ENCODE measurements around the gene AP5Z1.
"Not testable (repeated sequence)": the region's sequence is repeated elsewhere in the genome, so short reads cannot be mapped to it uniquely, and the experiment has no call there.

Gene AP5Z1

DNA sequence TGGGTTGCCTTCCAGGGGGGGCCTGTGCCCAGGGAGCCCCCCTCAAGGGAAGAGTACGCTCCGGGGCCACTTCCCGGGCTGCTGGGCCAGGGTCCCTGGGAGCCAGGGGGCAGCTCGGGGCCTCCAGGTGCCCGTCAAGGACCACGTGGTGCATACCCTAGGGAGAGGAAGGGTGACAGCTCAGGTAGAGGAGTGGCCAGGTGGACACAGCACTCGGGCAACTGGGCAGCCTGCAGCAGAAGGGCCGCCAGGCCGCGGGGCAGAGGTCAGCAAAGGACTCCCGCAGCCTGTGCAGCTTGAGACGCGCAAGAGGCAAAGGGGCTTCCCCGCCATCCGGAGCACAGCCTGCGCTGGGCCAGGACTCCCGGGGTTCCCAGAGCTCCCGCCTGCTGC, 26.4 kb downstream of the AP5Z1 start:
- DNase-seq, result no peak
- H3K4me3 ChIP-seq (ENCODE audit: insufficient read depth, low read depth, low read length, poor library complexity, severe bottlenecking), result no peak overlapping the region
- no peaks in the 10 kb centered on the region for H3K27me3 ChIP-seq (replicated peaks; ENCODE audit: control insufficient read depth, insufficient read depth, low read length, poor library complexity, severe bottlenecking)
- H3K9me3 ChIP-seq (ENCODE audit: control insufficient read depth, low read length), result no peaks in the 10 kb centered on the region
- no peaks in the 10 kb centered on the region for H3K36me3 ChIP-seq (ENCODE audit: control insufficient read depth, insufficient read depth, low read length)
- H3K4me1 ChIP-seq (ENCODE audit: control insufficient read depth, insufficient read depth, low read length, poor library complexity, severe bottlenecking), result peaks cover 3% of the 10 kb centered on the region
- no peak overlapping the region for H3K27ac ChIP-seq (ENCODE audit: insufficient read depth, low read length, poor library complexity, severe bottlenecking)

DNA sequence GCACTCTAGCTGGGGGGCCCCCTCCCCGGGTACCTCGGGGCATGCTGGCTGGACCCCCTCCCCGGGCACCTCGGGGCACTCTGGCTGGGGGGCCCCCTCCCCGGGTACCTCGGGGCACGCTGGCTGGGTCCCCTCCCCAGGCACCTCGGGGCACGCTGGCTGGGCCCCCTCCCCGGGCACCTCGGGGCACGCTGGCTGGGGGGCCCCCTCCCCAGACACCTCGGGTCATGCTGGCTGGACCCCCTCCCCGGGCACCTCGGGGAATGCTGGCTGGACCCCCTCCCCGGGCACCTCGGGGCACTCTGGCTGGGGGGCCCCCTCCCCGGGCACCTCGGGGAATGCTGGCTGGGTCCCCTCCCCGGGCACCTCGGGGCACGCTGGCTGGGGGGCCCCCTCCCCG, 27.2 kb downstream of the AP5Z1 start:
- not testable (repeated sequence) for H3K9me3 ChIP-seq (ENCODE audit: control insufficient read depth, low read length); DNase-seq; H3K36me3 ChIP-seq (ENCODE audit: control insufficient read depth, insufficient read depth, low read length); H3K4me1 ChIP-seq (ENCODE audit: control insufficient read depth, insufficient read depth, low read length, poor library complexity, severe bottlenecking); H3K27me3 ChIP-seq (replicated peaks; ENCODE audit: control insufficient read depth, insufficient read depth, low read length, poor library complexity, severe bottlenecking); H3K27ac ChIP-seq (ENCODE audit: insufficient read depth, low read length, poor library complexity, severe bottlenecking); H3K4me3 ChIP-seq (ENCODE audit: insufficient read depth, low read depth, low read length, poor library complexity, severe bottlenecking)

DNA sequence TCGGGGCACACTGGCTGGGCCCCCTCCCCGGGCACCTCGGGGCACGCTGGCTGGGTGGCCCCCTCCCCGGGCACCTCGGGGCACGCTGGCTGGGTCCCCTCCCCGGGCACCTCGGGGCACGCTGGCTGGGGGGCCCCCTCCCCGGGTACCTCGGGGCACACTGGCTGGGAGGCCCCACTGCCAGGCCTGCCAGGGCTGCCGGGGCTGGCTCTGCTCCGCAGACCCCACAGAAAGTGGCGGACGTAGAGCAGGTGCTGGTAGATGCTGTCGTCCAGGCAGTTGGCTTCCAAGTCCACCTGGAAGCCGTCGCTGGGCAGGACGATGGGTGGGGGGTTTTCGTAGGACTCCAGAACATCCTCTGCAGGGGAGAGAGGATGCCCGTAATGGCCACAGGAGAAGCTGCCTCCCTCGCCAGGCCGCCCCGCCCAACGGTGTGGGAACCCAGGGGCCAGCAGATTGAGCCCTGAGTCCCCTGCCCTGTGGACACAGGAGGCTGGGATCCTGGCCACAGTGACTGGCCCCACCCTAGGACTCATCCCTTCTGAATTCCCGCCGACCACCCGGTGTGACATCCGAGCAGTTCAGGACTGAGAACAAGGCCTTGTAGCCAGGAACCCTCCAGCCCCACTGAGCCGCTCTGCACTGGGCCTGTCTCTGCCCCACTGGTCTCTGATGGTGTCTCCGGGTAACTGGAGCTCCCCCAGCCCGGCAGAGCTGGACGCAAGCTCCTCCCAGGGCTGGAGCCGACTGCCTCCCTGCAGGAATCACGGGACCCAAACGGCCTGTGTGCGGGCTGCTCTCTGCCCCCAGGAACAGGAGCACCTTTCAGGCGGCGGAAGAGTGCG, 28.2 kb downstream of the AP5Z1 start:
- Histone ChIP-seq H3K4me1 (ENCODE audit: control insufficient read depth, insufficient read depth, low read length, poor library complexity, severe bottlenecking) (peaks cover under 1% of the 10 kb centered on the region), H3K27ac (ENCODE audit: insufficient read depth, low read length, poor library complexity, severe bottlenecking) (no peak overlapping the region)

DNA sequence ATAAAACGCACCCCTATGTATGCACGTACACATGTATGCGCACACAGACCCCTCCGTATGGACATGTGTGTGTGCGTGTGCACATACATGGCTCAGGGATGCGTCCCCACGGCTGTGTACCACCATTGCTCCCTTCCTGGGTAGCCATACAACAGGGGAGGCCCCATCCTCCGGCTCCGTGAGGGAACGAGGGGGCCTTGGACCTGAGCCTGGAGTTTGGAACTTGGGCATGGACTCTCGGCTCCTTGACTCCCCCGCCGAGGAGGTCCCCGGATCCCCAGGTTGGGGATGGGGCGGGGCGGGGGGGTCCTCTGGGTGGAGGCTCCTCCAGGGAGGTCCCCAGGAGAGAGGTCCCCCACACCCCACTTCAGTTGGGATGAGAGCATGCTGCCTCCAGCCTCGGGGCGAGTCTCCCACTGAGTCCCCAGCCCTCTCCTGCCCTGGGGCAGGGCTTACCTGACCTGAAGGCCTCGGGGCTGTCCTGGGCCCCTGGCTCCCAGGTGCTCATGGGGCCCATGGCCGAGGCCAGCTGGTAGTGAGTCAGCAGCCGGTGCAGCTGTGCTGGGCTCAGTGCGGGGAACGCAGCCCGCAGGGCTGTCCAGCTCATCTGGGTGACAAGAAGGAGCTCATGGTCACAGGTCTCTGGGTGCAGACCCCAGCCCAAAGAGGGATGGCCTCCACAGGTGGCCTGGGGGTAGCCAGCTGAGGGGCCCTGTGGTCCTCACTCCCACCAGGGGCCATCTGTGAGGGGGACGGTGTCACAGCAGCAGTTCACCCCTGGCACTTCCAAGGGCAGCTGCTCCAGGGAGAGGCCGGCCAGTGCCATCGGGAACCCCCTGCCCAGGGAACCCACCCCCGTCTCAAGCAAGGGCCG, 29.9 kb downstream of the AP5Z1 start:
- Histone ChIP-seq H3K9me3 (ENCODE audit: control insufficient read depth, low read length) (no peaks in the 10 kb centered on the region), H3K4me3 (ENCODE audit: insufficient read depth, low read depth, low read length, poor library complexity, severe bottlenecking) (no peak overlapping the region), H3K36me3 (ENCODE audit: control insufficient read depth, insufficient read depth, low read length) (no peaks in the 10 kb centered on the region), H3K27ac (ENCODE audit: insufficient read depth, low read length, poor library complexity, severe bottlenecking) (no peak overlapping the region), H3K4me1 (ENCODE audit: control insufficient read depth, insufficient read depth, low read length, poor library complexity, severe bottlenecking) (peaks cover 8% of the 10 kb centered on the region), H3K27me3 (replicated peaks; ENCODE audit: control insufficient read depth, insufficient read depth, low read length, poor library complexity, severe bottlenecking) (peaks cover 12% of the 10 kb centered on the region)
- no peak for DNase-seq

More for the DNA sequence above, 28.2 kb downstream of the AP5Z1 start:
- H3K27me3 ChIP-seq (replicated peaks; ENCODE audit: control insufficient read depth, insufficient read depth, low read length, poor library complexity, severe bottlenecking), result peaks cover 4% of the 10 kb centered on the region
- no peaks in the 10 kb centered on the region for H3K36me3 ChIP-seq (ENCODE audit: control insufficient read depth, insufficient read depth, low read length)
- H3K9me3 ChIP-seq (ENCODE audit: control insufficient read depth, low read length), result no peaks in the 10 kb centered on the region
- DNase-seq, result no peak
- no peak overlapping the region for H3K4me3 ChIP-seq (ENCODE audit: insufficient read depth, low read depth, low read length, poor library complexity, severe bottlenecking)

DNA sequence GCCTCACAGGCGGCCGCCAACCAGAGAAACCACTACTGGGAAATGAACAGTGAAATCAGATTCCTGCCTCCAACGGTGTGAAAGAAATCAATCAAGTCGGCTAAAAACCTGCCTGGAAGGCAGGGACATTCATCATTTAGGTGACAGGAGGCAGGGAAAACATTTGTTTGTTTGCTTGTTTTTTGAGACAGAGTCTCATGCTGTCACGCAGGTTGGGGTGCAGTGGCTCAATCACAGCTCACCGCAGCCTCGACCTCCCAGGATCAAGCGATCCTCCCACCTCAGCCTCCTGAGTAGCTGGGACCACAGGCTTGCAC, 30.5 kb downstream of the AP5Z1 start:
- no peak overlapping the region for H3K4me3 ChIP-seq (ENCODE audit: insufficient read depth, low read depth, low read length, poor library complexity, severe bottlenecking)
- H3K36me3 ChIP-seq (ENCODE audit: control insufficient read depth, insufficient read depth, low read length), result no peaks in the 10 kb centered on the region
- DNase-seq, result no peak
- peaks cover 12% of the 10 kb centered on the region for H3K27me3 ChIP-seq (replicated peaks; ENCODE audit: control insufficient read depth, insufficient read depth, low read length, poor library complexity, severe bottlenecking)
- no peaks in the 10 kb centered on the region for H3K9me3 ChIP-seq (ENCODE audit: control insufficient read depth, low read length)
- no peak overlapping the region for H3K27ac ChIP-seq (ENCODE audit: insufficient read depth, low read length, poor library complexity, severe bottlenecking)
- peaks cover 8% of the 10 kb centered on the region for H3K4me1 ChIP-seq (ENCODE audit: control insufficient read depth, insufficient read depth, low read length, poor library complexity, severe bottlenecking)

DNA sequence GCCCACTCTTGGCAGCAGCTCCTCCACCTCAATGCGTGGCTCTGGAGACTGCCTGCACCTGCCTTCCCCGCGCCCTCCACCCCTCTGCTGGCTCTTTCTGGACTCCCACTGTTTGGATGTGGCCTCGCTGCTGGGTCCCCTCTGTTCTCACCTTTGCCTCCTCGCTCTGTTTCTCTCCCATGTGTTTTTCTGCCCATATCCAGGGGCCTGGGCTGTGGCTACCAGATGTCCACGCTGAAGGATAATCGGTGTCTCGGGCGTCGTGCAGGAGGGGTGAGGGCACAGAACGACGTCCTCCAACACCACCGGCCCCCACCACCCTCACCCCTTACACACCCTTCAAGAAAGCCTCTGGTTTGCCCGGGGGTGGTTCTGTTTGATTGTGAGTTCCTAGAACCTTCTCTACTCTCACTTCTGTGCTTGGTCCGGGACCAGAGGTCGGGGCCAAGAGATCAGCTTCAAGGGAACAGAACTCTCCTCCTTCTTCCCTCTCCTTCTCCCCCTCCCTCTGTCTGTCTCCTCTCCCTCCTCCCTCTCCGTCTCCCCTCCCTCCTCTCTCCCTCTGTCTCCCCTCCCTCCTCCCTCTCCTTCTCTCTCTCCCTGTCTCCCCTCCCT, 31.7 kb downstream of the AP5Z1 start:
- H3K27ac ChIP-seq (ENCODE audit: insufficient read depth, low read length, poor library complexity, severe bottlenecking), result no peak overlapping the region
- H3K4me3 ChIP-seq (ENCODE audit: insufficient read depth, low read depth, low read length, poor library complexity, severe bottlenecking), result no peak overlapping the region
- no peaks in the 10 kb centered on the region for H3K9me3 ChIP-seq (ENCODE audit: control insufficient read depth, low read length)
- no peak for DNase-seq
- H3K27me3 ChIP-seq (replicated peaks; ENCODE audit: control insufficient read depth, insufficient read depth, low read length, poor library complexity, severe bottlenecking), result peaks cover 12% of the 10 kb centered on the region
- H3K36me3 ChIP-seq (ENCODE audit: control insufficient read depth, insufficient read depth, low read length), result no peaks in the 10 kb centered on the region
- peaks cover 8% of the 10 kb centered on the region for H3K4me1 ChIP-seq (ENCODE audit: control insufficient read depth, insufficient read depth, low read length, poor library complexity, severe bottlenecking)

DNA sequence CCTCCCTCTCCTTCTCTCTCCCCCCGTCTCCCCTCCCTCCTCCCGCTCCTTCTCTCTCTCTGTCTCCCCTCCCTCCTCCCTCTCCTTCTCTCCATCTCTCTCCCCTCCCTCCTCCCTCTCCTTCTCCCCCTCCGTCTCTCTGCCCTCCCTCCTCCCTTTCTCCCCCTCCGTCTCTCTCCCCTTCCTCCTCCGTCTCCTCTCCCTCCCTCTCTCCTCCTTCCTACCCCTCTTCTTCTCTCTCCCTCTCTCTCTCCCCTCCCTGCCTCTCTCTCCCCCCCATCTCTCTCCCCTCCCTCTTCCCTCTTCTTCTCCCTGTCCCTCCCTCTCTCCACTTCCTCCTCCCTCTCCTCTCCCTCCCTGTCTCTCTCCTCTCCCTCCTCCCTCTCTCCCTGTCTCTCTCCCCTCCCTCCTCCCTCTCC, 32.2 kb downstream of the AP5Z1 start:
- H3K4me3 ChIP-seq (ENCODE audit: insufficient read depth, low read depth, low read length, poor library complexity, severe bottlenecking), result no peak overlapping the region
- no peak overlapping the region for H3K27ac ChIP-seq (ENCODE audit: insufficient read depth, low read length, poor library complexity, severe bottlenecking)
- H3K27me3 ChIP-seq (replicated peaks; ENCODE audit: control insufficient read depth, insufficient read depth, low read length, poor library complexity, severe bottlenecking), result peaks cover 12% of the 10 kb centered on the region
- peaks cover 8% of the 10 kb centered on the region for H3K4me1 ChIP-seq (ENCODE audit: control insufficient read depth, insufficient read depth, low read length, poor library complexity, severe bottlenecking)
- no peaks in the 10 kb centered on the region for H3K36me3 ChIP-seq (ENCODE audit: control insufficient read depth, insufficient read depth, low read length)
- H3K9me3 ChIP-seq (ENCODE audit: control insufficient read depth, low read length), result no peaks in the 10 kb centered on the region
- no peak for DNase-seq

DNA sequence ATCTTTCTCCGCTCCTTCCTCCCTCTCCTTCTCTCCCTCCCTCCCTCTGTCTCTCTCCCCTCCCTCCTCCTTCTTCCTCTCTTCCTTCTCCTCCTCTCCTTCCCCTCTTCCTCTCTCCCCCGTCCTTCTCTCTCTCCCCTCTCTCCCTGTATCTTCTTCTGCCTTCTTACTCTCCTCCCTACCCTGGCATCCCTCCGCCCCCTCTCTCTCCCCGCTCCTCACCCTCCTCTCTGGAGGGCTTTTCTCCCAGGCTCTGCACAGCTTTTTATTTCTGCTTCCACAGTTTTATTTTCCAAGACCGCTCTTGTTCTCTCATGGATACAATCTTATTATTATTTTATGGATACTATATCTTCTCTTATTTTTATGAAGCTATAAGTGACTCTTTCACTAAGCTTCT, 32.6 kb downstream of the AP5Z1 start:
- H3K4me3 ChIP-seq (ENCODE audit: insufficient read depth, low read depth, low read length, poor library complexity, severe bottlenecking), result no peak overlapping the region
- peaks cover 8% of the 10 kb centered on the region for H3K4me1 ChIP-seq (ENCODE audit: control insufficient read depth, insufficient read depth, low read length, poor library complexity, severe bottlenecking)
- H3K27ac ChIP-seq (ENCODE audit: insufficient read depth, low read length, poor library complexity, severe bottlenecking), result no peak overlapping the region
- H3K27me3 ChIP-seq (replicated peaks; ENCODE audit: control insufficient read depth, insufficient read depth, low read length, poor library complexity, severe bottlenecking), result peaks cover 12% of the 10 kb centered on the region
- no peak for DNase-seq
- H3K36me3 ChIP-seq (ENCODE audit: control insufficient read depth, insufficient read depth, low read length), result no peaks in the 10 kb centered on the region
- no peaks in the 10 kb centered on the region for H3K9me3 ChIP-seq (ENCODE audit: control insufficient read depth, low read length)

DNA sequence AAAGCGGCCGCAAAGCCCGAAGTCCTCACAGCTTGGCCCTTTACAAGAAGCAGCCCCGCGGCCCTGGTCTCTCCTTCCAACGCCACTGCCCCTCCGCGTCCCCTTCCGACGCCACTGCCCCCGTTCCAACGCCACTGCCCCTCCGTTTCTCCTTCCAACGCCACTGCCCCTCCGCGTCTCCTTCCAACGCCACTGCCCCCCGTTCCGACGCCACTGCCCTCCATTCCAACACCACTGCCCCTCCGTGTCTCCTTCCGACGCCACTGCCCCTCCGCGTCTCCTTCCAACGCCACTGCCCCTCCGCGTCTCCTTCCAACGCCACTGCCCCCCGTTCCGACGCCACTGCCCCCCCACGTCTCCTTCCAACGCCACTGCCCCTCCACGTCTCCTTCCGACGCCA, 33.1 kb downstream of the AP5Z1 start:
- Histone ChIP-seq H3K4me1 (ENCODE audit: control insufficient read depth, insufficient read depth, low read length, poor library complexity, severe bottlenecking) (peaks cover 8% of the 10 kb centered on the region), H3K9me3 (ENCODE audit: control insufficient read depth, low read length) (no peaks in the 10 kb centered on the region), H3K4me3 (ENCODE audit: insufficient read depth, low read depth, low read length, poor library complexity, severe bottlenecking) (no peak overlapping the region), H3K36me3 (ENCODE audit: control insufficient read depth, insufficient read depth, low read length) (no peaks in the 10 kb centered on the region), H3K27ac (ENCODE audit: insufficient read depth, low read length, poor library complexity, severe bottlenecking) (no peak overlapping the region), H3K27me3 (replicated peaks; ENCODE audit: control insufficient read depth, insufficient read depth, low read length, poor library complexity, severe bottlenecking) (peaks cover 12% of the 10 kb centered on the region)
- DNase-seq, result no peak

All from effector memory CD4-positive, alpha-beta T cell (primary cell).